A673 (cell line): ENCODE data around the gene GBP1. TPM values are rescaled to one million over a fixed set of nuclear protein-coding genes. Genes with fewer than 3 reads are reported as not detected.

Experiments
- BruUV-seq: library from RNA; stranded (reverse); fragments of 400-500 nt; replicated peaks from 2 replicates; lab custom pipeline; 2021; lab: Mats Ljungman, UMichigan
- CTCF ChIA-PET: fragments of 300-600 bp; sonication (Branson Sonifier 250); formaldehyde crosslinking; loops from one replicate; lab custom pipeline; 2022; ENCODE audit warnings: antibody characterized with exemption; lab: Charles Lee
- POLR2A ChIA-PET: fragments of 300-600 bp; sonication (Branson Sonifier 250); formaldehyde crosslinking; loops from one replicate; lab custom pipeline; 2022; ENCODE audit warnings: antibody characterized with exemption; ENCODE audit not compliant: low non-redundant PET; lab: Charles Lee
- DNase-seq: peaks from one replicate; pipeline ENCODE4 v3.0.0-alpha.2; 2015; ENCODE audit warnings: low spot score
- H3K27ac ChIP-seq: fragments of 200-600 bp; sonication (generic); 2 replicates; pipeline ENCODE4 v1.5.1; 2016; ENCODE audit warnings: mixed run types, low read depth, mild to moderate bottlenecking, mixed read lengths, antibody characterized with exemption, low read length; ENCODE audit not compliant: poor library complexity, severe bottlenecking
- H3K27me3 ChIP-seq: fragments of 200-600 bp; sonication (generic); replicated peaks from 2 replicates; pipeline ENCODE4 v1.6.1; 2017; ENCODE audit warnings: mixed run types, low read depth, mild to moderate bottlenecking, mixed read lengths, antibody characterized with exemption, low read length; ENCODE audit not compliant: insufficient read depth, poor library complexity
- H3K36me3 ChIP-seq: fragments of 200-600 bp; sonication (generic); 2 replicates; pipeline ENCODE4 v1.6.1; 2016; ENCODE audit warnings: mixed run types, mild to moderate bottlenecking, mixed read lengths, antibody characterized with exemption, low read length; ENCODE audit not compliant: insufficient read depth, poor library complexity, severe bottlenecking
- H3K4me1 ChIP-seq: fragments of 200-600 bp; sonication (generic); 2 replicates; pipeline ENCODE4 v1.6.1; 2017; ENCODE audit warnings: mixed run types, mild to moderate bottlenecking, mixed read lengths, antibody characterized with exemption, low read length; ENCODE audit not compliant: insufficient read depth, poor library complexity, severe bottlenecking
- H3K4me3 ChIP-seq: fragments of 200-600 bp; sonication (generic); 2 replicates; pipeline ENCODE4 v1.5.1; 2016; ENCODE audit warnings: low read depth, mixed run types, mild to moderate bottlenecking, mixed read lengths, low read length; ENCODE audit not compliant: poor library complexity, severe bottlenecking
- H3K9me3 ChIP-seq: fragments of 200-600 bp; sonication (generic); 2 replicates; pipeline ENCODE4 v1.6.1; 2016; ENCODE audit warnings: mixed run types, low read depth, mild to moderate bottlenecking, mixed read lengths, antibody characterized with exemption, low read length; ENCODE audit not compliant: poor library complexity, severe bottlenecking
- CTCF ChIP-seq: fragments of 300-800, 200-600 bp; sonication (generic); conservative IDR thresholded peaks from 2 replicates; pipeline ENCODE4 v1.5.1; 2017; ENCODE audit warnings: low read depth, mild to moderate bottlenecking, antibody characterized with exemption, low read length, moderate library complexity, mixed read lengths
- EZH2 ChIP-seq: fragments of 200-600 bp; sonication (generic); IDR thresholded peaks from 2 replicates; pipeline ENCODE4 v1.6.1; 2017; ENCODE audit warnings: borderline replicate concordance, low read depth, mild to moderate bottlenecking, mixed read lengths, antibody characterized with exemption, low read length; ENCODE audit not compliant: poor library complexity, severe bottlenecking
- intact Hi-C: fragments of 100-400 bp; cut with micrococcal nuclease; formaldehyde crosslinking; loops from one replicate; pipeline ENCODE4 v1.10.0; 2022; ENCODE audit not compliant: unreplicated experiment
- total RNA-seq: library from RNA; stranded (reverse); gene quantifications from 2 replicates; pipeline ENCODE4 v1.2.3, GENCODE V29; 2021

GBP1 gene
- total RNA-seq, 1 experiment from 2014 or later, result 10.1 TPM

GRCh38 chr1:89070509-89070908 is 5.5 kb upstream of the GBP1 start:
- Histone ChIP-seq H3K27ac (no peak overlapping the region), H3K27me3 (no peaks in the 10 kb centered on the region), H3K4me1 (no peaks in the 10 kb centered on the region), H3K36me3 (no peaks in the 10 kb centered on the region), H3K4me3 (no peak overlapping the region), H3K9me3 (no peaks in the 10 kb centered on the region)
- ChIA-PET CTCF (no interaction called here), POLR2A (no interaction called here)
- DNase-seq, result no peak
- intact Hi-C loops, result no loop called here
- TF ChIP-seq EZH2 (no peak), CTCF (no peak)
- no TSS peak for BruUV-seq

- ChIA-PET CTCF (no interaction called here), POLR2A (no interaction called here)
- Histone ChIP-seq H3K27me3 (no peaks in the 10 kb centered on the region), H3K36me3 (no peaks in the 10 kb centered on the region), H3K4me1 (no peaks in the 10 kb centered on the region), H3K9me3 (no peaks in the 10 kb centered on the region), H3K27ac (no peak overlapping the region), H3K4me3 (no peak overlapping the region)
- no TSS peak for BruUV-seq
- TF ChIP-seq CTCF (no peak), EZH2 (no peak)
- no peak for DNase-seq
- intact Hi-C loops, result no loop called here
These were observed 4.9 kb upstream of the GBP1 start for GRCh38 chr1:89069951-89070350.

- POLR2A ChIA-PET, result no interaction called here
- peaks cover 3% of the 10 kb centered on the region for H3K4me1 ChIP-seq
- no peak for TF ChIP-seq CTCF
- no peak for TF ChIP-seq EZH2
- no peaks in the 10 kb centered on the region for H3K27me3 ChIP-seq
- no peak for DNase-seq
- no TSS peak for BruUV-seq
- intact Hi-C loops, result no loop called here
- no peak overlapping the region for H3K27ac ChIP-seq
- no peaks in the 10 kb centered on the region for H3K36me3 ChIP-seq
- CTCF ChIA-PET, result no interaction called here
- H3K9me3 ChIP-seq, result no peaks in the 10 kb centered on the region
- H3K4me3 ChIP-seq, result no peak overlapping the region
These were observed 3.3 kb upstream of the GBP1 start for GRCh38 chr1:89068291-89068690.
